Left lung (tissue), 10 donors: Measurements from ENCODE around the gene NUCB1. TPM values are rescaled to one million over a fixed set of nuclear protein-coding genes. Genes with fewer than 3 reads are reported as not detected.

ENCODE experiments used
- ATAC-seq: fragments of 200-7000 bp; cut with Tn5 transposase; one replicate; pipeline ENCODE4 v1.9.1; 2020; ENCODE audit warnings: moderate library complexity
- DNase-seq, 4 donors: peaks; one replicate each; pipeline ENCODE4 v3.0.0-alpha.2; 2013 to 2020
- H3K27ac ChIP-seq, 2 donors: fragments of 200-600 bp; sonication (generic) in 1 of 2; one replicate each; pipeline versions ENCODE4 v1.5.0 to v1.8.0; 2020 to 2021
- H3K27me3 ChIP-seq, 2 donors: fragments of 200-600 bp; sonication (generic) in 1 of 2; one replicate each; pipeline versions ENCODE4 v1.5.0 to v1.8.0; 2020 to 2021
- H3K36me3 ChIP-seq, 2 donors: fragments of 200-600 bp; sonication (generic) in 1 of 2; one replicate each; pipeline versions ENCODE4 v1.5.0 to v1.8.0; 2020 to 2021
- H3K4me1 ChIP-seq, 2 donors: fragments of 200-600 bp; one replicate each; pipeline ENCODE4 v1.8.0; 2021
- H3K4me3 ChIP-seq, 2 donors: fragments of 200-600 bp; sonication (generic) in 1 of 2; one replicate each; pipeline versions ENCODE4 v1.5.0 to v1.8.0; 2020 to 2021; ENCODE audit warnings: mild to moderate bottlenecking in 1 of 2
- H3K9me3 ChIP-seq, 2 donors: fragments of 200-600 bp; sonication (generic) in 1 of 2; one replicate each; pipeline versions ENCODE4 v1.5.0 to v1.8.0; 2020 to 2021
- CTCF ChIP-seq, 2 donors: fragments of 200-600 bp; sonication (generic) in 1 of 2; IDR thresholded peaks; one replicate each; pipeline versions ENCODE4 v1.5.0 to v1.8.0; 2021; ENCODE audit warnings: antibody characterized with exemption in 2 of 2
- intact Hi-C, 2 donors: fragments of 100-400 bp; cut with DNase I; formaldehyde crosslinking; loops; one replicate each; pipeline versions ENCODE4 v1.11.2 to v1.14.2; 2022
- polyA plus RNA-seq, 6 donors: library from polyadenylated mRNA; unstranded; fragments of 120-200 nt; gene quantifications; one replicate each; pipeline ENCODE4 v1.2.1, GENCODE V29; 2013; ENCODE audit not compliant: insufficient read length in 6 of 6
- total RNA-seq, 2 donors: library from RNA; stranded (reverse); fragmentation: NEBNext Ultra II Directional; extraction: Animal tissue kit (Norgen Biotek cat#: 25700); gene quantifications; one replicate each; pipeline ENCODE4 v1.2.1, GENCODE V29; 2021
- donor health status: DM: no; HTN: yes; CAD: no.
- donor health status: DM: no; HTN: no; CAD: no.

The NUCB1 gene
- total and polyA plus RNA-seq, 8 donors: 171 to 331 (median 201) TPM

- no peak for ATAC-seq
- intact Hi-C loops: no loop called here
Measured at GRCh38 chr19:48856921-48857320, 43.2 kb upstream of the NUCB1 start.

DNA sequence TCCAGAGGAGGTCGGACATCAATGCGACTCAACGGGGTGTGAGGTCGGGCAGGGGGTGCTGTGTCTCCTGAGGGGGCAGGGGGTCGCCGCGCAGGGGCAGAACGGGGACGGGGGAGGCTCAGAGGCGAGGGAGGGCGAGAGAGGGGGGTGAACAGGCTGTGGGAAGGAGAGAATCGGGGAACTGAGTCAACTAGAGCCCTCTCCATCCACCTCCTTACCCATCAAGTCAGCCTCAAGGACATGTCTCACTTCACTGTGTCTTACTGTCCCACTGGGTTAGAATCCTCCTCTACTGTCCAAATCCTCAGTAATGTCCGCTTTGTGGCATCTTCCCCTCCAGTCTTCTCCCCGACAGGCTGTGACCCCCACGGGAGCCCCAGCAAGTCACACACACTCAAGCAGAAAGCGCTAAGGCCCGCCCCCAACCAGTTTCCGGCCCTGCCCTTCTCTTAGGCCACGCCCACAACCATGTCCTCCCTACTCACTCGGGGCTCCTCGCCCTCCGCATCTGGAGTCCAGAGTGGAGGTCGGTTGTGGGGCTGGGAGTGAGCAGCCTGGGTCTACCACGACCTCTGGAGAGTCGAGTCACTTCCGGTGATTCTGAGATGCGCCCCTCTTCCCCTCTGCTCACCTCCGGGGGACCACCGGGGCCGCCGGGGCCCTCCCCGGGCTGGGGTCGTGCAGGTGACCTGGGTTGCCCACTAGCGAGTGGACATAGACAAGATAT, 41.0 kb upstream of the NUCB1 start:
- peak; percentile 87 for ATAC-seq
- peak overlapping the region; percentile 11 to 42 for H3K4me3 ChIP-seq

More at GRCh38 chr19:48856921-48857320, 43.2 kb upstream of the NUCB1 start:
- Histone ChIP-seq H3K9me3 (no peaks in the 10 kb centered on the region), H3K27me3 (no peaks in the 10 kb centered on the region), H3K36me3 (no peaks in the 10 kb centered on the region), H3K4me3 (no peak overlapping the region), H3K4me1 (peaks cover 0 to 12% of the 10 kb centered on the region in 2 donors), H3K27ac (no peak overlapping the region)
- no peak for DNase-seq
- TF ChIP-seq CTCF (IDR thresholded peaks at IDR 0.05): no peak

DNA sequence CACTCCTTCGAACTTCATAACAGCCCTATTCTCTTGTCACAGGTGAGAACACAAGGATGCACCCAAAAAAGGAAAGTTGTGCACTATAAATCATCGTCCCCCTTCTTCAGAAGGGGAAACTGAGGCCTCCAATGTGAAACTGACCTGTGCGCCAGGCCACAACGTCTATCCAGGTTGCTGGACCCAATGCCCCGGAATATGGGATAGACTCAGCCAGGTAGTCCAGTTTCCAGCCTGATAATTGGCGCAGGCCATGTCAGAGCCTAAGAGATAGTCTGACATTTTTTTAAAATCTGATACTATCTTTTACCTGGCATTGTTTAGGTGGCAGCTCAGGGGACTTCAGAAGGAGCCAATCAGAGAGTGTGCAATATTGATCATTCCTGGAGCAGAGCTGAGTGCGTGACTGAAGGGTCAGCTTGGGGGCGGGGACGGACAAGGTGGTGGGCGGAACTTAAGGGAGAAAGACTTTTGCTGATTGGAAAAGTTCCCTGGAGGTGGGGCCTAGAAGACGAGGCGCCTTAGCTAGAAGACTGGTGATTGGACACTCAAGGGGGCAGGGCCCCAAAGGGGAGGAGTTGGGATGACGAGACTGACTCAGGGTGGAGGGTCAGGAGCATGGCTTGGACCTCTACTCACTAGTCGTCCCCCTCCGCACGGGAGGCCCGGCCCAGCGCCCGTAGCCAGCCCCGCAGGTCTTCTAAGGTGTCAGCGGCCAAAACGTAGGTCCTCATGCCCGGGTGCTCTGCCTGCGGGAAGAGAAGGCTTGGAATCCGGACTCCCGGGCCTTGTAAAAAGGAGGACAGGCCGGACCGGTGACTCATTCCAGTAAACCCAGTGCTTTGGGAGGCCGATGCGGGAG, 40.2 kb upstream of the NUCB1 start:
- Histone ChIP-seq H3K4me1 (peaks cover 0 to 12% of the 10 kb centered on the region in 2 donors), H3K27ac (peak overlapping the region; percentile 6 to 50), H3K4me3 (peak overlapping the region in 1 of 2 donors; percentile 42), H3K27me3 (no peaks in the 10 kb centered on the region), H3K36me3 (no peaks in the 10 kb centered on the region), H3K9me3 (no peaks in the 10 kb centered on the region)
- DNase-seq (peak in 3 of 4 donors; percentile 67 to 85 (median 67)), ATAC-seq (peak; percentile 84)
- intact Hi-C loops: no loop called here
- no peak for TF ChIP-seq CTCF (IDR thresholded peaks at IDR 0.05)

More for the DNA sequence above, 41.0 kb upstream of the NUCB1 start:
- no peak for TF ChIP-seq CTCF (IDR thresholded peaks at IDR 0.05)
- intact Hi-C loops: no loop called here
- DNase-seq: peak in 2 of 4 donors; percentile 79 to 92
- Histone ChIP-seq H3K9me3 (no peaks in the 10 kb centered on the region), H3K27me3 (no peaks in the 10 kb centered on the region), H3K27ac (peak overlapping the region; percentile 6 to 50), H3K4me1 (peaks cover 0 to 12% of the 10 kb centered on the region in 2 donors), H3K36me3 (no peaks in the 10 kb centered on the region)

- H3K4me3 ChIP-seq: no peak overlapping the region
- H3K27me3 ChIP-seq: no peaks in the 10 kb centered on the region
- no peak overlapping the region for H3K27ac ChIP-seq
- ATAC-seq (no peak), DNase-seq (no peak)
- H3K36me3 ChIP-seq: no peaks in the 10 kb centered on the region
- TF ChIP-seq CTCF (IDR thresholded peaks at IDR 0.05): no peak
- intact Hi-C loops: no loop called here
- peaks cover 0 to 12% of the 10 kb centered on the region in 2 donors for H3K4me1 ChIP-seq
- H3K9me3 ChIP-seq: no peaks in the 10 kb centered on the region
Measured at GRCh38 chr19:48861313-48861712, 38.8 kb upstream of the NUCB1 start.

DNA sequence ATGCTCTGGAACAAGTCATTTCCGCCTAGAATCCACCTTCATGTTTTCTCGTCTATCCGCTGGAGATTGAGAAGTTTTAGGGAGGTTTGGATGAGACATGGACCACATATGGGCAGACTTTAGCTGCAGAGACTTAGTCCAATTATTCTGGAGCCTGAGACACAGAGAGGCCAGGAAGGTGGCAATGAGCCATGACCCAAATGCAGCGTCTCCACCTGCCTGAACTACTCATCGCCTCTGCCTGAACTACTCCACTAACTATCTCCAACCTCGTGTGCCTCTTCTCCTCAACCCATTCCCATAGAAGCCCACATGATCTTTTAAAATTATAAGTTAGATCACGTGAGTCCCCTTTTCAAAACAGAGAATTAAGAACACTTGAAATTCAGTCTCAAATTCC, 37.3 kb upstream of the NUCB1 start:
- Histone ChIP-seq H3K9me3 (no peaks in the 10 kb centered on the region), H3K27me3 (no peaks in the 10 kb centered on the region), H3K4me1 (peaks cover 0 to 15% of the 10 kb centered on the region in 2 donors), H3K36me3 (no peaks in the 10 kb centered on the region), H3K4me3 (no peak overlapping the region), H3K27ac (no peak overlapping the region)
- no peak for DNase-seq
- intact Hi-C loops: no loop called here
- no peak for TF ChIP-seq CTCF (IDR thresholded peaks at IDR 0.05)
- no peak for ATAC-seq
